Naive thymus-derived CD4-positive, alpha-beta T cell (primary cell): ENCODE results near the gene SMAGP. TPM values are rescaled to one million over a fixed set of nuclear protein-coding genes. Genes with fewer than 3 reads are reported as not detected.
A peak's percentile ranks its signal among the peaks of the same experiment; 100 is the strongest.
"Not testable (repeated sequence)": the region's sequence is repeated elsewhere in the genome, so short reads cannot be mapped to it uniquely, and the experiment has no call there.

Experiments
- ATAC-seq: fragments of 150-1000 bp; cut with Tn5 transposase; 2 replicates; pipeline ENCODE4 v1.10.0; 2021; ENCODE audit warnings: mild to moderate bottlenecking, moderate library complexity
- CTCF ChIA-PET: fragments of 350-600 bp; sonication (Branson Sonifier 250); formaldehyde crosslinking; loops from one replicate; lab custom pipeline; 2021; ENCODE audit warnings: antibody characterized with exemption; lab: Charles Lee
- POLR2A ChIA-PET: fragments of 350-600 bp; sonication (Branson Sonifier 250); formaldehyde crosslinking; loops from one replicate; lab custom pipeline; 2021; ENCODE audit warnings: antibody characterized with exemption, inconsistent platforms; lab: Charles Lee
- DNase-seq, 9 donors: peaks; one replicate each; pipeline versions ENCODE4 v3.0.0 to v3.0.0-alpha.2; 2020 to 2022; ENCODE audit warnings: mixed read lengths in 1 of 9
- H3K27ac ChIP-seq: one replicate; pipeline ENCODE4 v1.7.0; 2013; ENCODE audit warnings: mild to moderate bottlenecking, low read depth, low read length, moderate library complexity
- H3K27me3 ChIP-seq, 2 donors: one replicate each; pipeline ENCODE4 v1.7.0; 2013; ENCODE audit warnings: low read length in 2 of 2, mild to moderate bottlenecking in 2 of 2, moderate library complexity in 2 of 2; ENCODE audit not compliant: control insufficient read depth in 2 of 2, insufficient read depth in 2 of 2
- H3K36me3 ChIP-seq, 3 experiments: 1 replicate in 2 of 3; 2 replicates in 1 of 3; pipeline ENCODE4 v1.7.0; 2013; ENCODE audit warnings: low read length in 3 of 3, mild to moderate bottlenecking in 3 of 3, moderate library complexity in 1 of 3; ENCODE audit not compliant: insufficient read depth in 3 of 3, control insufficient read depth in 2 of 3
- H3K4me1 ChIP-seq, 2 donors: one replicate each; pipeline ENCODE4 v1.7.0; 2013; ENCODE audit warnings: low read length in 2 of 2, mild to moderate bottlenecking in 2 of 2, moderate library complexity in 1 of 2; ENCODE audit not compliant: control insufficient read depth in 2 of 2, insufficient read depth in 2 of 2
- H3K4me3 ChIP-seq: 2 replicates; pipeline ENCODE4 v1.7.0; 2013; ENCODE audit warnings: mild to moderate bottlenecking, low read length
- H3K9me3 ChIP-seq, 3 experiments: 1 replicate in 2 of 3; 2 replicates in 1 of 3; pipeline ENCODE4 v1.7.0; 2013; ENCODE audit warnings: low read length in 3 of 3; ENCODE audit not compliant: control insufficient read depth in 2 of 3
- H3K27ac Mint-ChIP-seq, 9 donors: one replicate each; pipeline ENCODE4 v1.8.0; 2020 to 2022; ENCODE audit warnings: mixed read lengths in 9 of 9, mild to moderate bottlenecking in 8 of 9, moderate library complexity in 5 of 9, inconsistent platforms in 2 of 9
- H3K27me3 Mint-ChIP-seq, 5 donors: one replicate each; pipeline ENCODE4 v1.8.0; 2021 to 2022; ENCODE audit warnings: mixed read lengths in 5 of 5, mild to moderate bottlenecking in 1 of 5
- H3K36me3 Mint-ChIP-seq, 5 donors: one replicate each; pipeline ENCODE4 v1.8.0; 2020 to 2022; ENCODE audit warnings: mixed read lengths in 5 of 5, mild to moderate bottlenecking in 3 of 5, inconsistent platforms in 1 of 5
- H3K4me1 Mint-ChIP-seq, 7 donors: one replicate each; pipeline ENCODE4 v1.8.0; 2020 to 2022; ENCODE audit warnings: mixed read lengths in 7 of 7, mild to moderate bottlenecking in 3 of 7, inconsistent platforms in 1 of 7
- H3K4me3 Mint-ChIP-seq, 10 donors: one replicate each; pipeline ENCODE4 v1.8.0; 2020 to 2022; ENCODE audit warnings: mild to moderate bottlenecking in 10 of 10, mixed read lengths in 10 of 10, moderate library complexity in 6 of 10, inconsistent platforms in 2 of 10
- H3K9me3 Mint-ChIP-seq, 11 donors: one replicate each; pipeline ENCODE4 v1.8.0; 2020 to 2022; ENCODE audit warnings: mixed read lengths in 11 of 11, mild to moderate bottlenecking in 4 of 11, inconsistent platforms in 1 of 11, moderate library complexity in 1 of 11
- intact Hi-C, 2 donors: fragments of 100-400 bp; cut with micrococcal nuclease; formaldehyde crosslinking; loops; one replicate each; pipeline ENCODE4 v1.15.1; 2023
- polyA plus RNA-seq, 2 donors: library from polyadenylated mRNA; unstranded; fragments of 300-500 nt; fragmentation: Illumina TruSeq; gene quantifications; one replicate each; pipeline ENCODE4 v1.2.3, GENCODE V29; 2021
- total RNA-seq, 6 experiments: library from RNA in 5 of 6; stranded (reverse) in 5 of 6; gene quantifications; 1 replicate in 5 of 6; 2 replicates in 1 of 6; pipeline ENCODE4 v1.2.3 and lab custom pipeline; 2021 to 2026

The SMAGP gene
- total and polyA plus RNA-seq, 7 experiments from 2014 or later = 1.5 to 16.2 (median 7.0) TPM

DNA sequence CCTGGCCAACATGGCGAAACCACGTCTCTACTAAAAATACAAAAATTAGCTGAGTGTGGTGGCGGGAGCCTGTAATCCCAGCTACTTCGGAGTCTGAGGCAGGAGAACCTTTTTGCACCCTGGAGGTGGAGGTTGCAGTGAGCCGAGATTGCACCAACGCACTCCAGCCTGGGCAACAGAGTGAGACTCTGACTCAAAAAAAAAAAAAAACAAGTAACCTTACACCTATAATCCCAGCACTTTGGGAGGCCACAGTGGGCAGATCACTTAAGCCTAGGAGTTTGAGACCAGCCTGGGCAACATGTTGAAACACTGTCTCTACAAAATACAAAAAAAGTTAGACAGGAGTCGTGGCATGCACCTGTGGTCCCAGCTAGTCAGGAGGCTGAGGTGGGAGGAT lies 2.6 kb upstream of the SMAGP start:
- POLR2A ChIA-PET, H3K9me3 ChIP-seq, intact Hi-C loops, DNase-seq, H3K36me3 Mint-ChIP-seq, H3K36me3 ChIP-seq, H3K4me3 ChIP-seq, H3K9me3 Mint-ChIP-seq, H3K27ac ChIP-seq, H3K27me3 ChIP-seq, ATAC-seq: not testable (repeated sequence)
- Mint-ChIP-seq H3K4me1 (peaks cover 17 to 23% (median 20%) of the 10 kb centered on the region in 7 donors), H3K27ac (peak overlapping the region in 1 of 9 donors; percentile 28), H3K27me3 (peaks cover 0 to 32% (median 0%) of the 10 kb centered on the region in 5 donors), H3K4me3 (peak overlapping the region in 1 of 10 donors; percentile 63)
- H3K4me1 ChIP-seq = peaks cover 4 to 16% of the 10 kb centered on the region in 2 donors
- CTCF ChIA-PET = interaction anchor here (0.6 kb wide), 1 partner anchor 9 kb away, joined by 3 read pairs; no protein-coding TSS in a partner anchor

DNA sequence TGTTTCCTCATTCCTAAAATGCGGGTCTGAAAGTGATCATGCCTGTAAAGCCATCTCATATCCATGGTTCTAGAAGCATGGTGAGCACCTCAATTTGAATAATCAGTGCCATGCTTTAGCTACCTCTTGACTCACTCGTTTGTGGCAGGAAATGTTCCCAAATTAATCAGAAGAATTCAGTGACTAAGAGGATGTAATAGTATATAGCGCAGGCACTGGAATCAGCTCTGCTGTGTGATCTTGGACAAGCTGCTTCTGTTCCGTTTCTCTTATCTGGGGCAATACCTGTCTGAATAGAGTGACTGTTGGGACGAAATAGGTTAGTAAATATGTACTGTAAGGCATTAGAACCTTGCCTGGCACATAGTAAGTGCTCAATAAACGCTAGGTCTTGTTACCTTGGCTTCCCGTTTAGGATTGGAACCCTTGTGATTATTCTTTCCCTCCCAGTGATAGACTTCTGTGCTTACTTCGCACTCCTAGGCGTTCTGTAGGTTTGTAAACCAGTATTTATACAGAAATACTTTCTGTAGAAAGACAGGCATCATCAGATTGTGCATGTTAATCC lies 820 bp upstream of the SMAGP start:
- peaks cover 0 to 2% (median 0%) of the 10 kb centered on the region in 5 donors for H3K36me3 Mint-ChIP-seq
- H3K27me3 Mint-ChIP-seq = peaks cover 0 to 34% (median 0%) of the 10 kb centered on the region in 5 donors
- peak overlapping the region; percentile 5 to 91 (median 80) for H3K27ac Mint-ChIP-seq
- intact Hi-C loops = no loop called here
- no peaks in the 10 kb centered on the region for H3K9me3 Mint-ChIP-seq
- POLR2A ChIA-PET = interaction anchor here (0.8 to 4.4 kb wide), 10 partner anchors 10 to 82 kb away, joined by 3 to 43 read pairs (median 3); partner anchors contain the start of genes BIN2, DAZAP2 and POU6F1
- no peak for ATAC-seq
- Histone ChIP-seq H3K27me3 (no peaks in the 10 kb centered on the region), H3K4me1 (peaks cover 4 to 16% of the 10 kb centered on the region in 2 donors), H3K36me3 (peaks cover 0 to 3% (median 0%) of the 10 kb centered on the region in 3 experiments), H3K9me3 (no peaks in the 10 kb centered on the region), H3K4me3 (peak overlapping the region; percentile 57), H3K27ac (peak overlapping the region; percentile 62)
- peaks cover 17 to 25% (median 20%) of the 10 kb centered on the region in 7 donors for H3K4me1 Mint-ChIP-seq
- peak in 1 of 9 donors; percentile 4 for DNase-seq
- CTCF ChIA-PET = interaction anchor here (0.7 to 2.7 kb wide), 8 partner anchors 37 to 1432 kb away, joined by 3 to 62 read pairs (median 4); no protein-coding TSS in a partner anchor
- peak overlapping the region; percentile 90 to 98 (median 94) for H3K4me3 Mint-ChIP-seq

- peaks cover 0 to 7% (median 5%) of the 10 kb centered on the region in 5 donors for H3K36me3 Mint-ChIP-seq
- H3K4me1 Mint-ChIP-seq = peaks cover 24 to 35% (median 29%) of the 10 kb centered on the region in 7 donors
- ATAC-seq = peak; percentile 75
- intact Hi-C loops = loop anchor here (1.0 to 10.0 kb wide), 8 partner anchors 31 to 263 kb away; partner anchors contain the start of genes BIN2 (in 1 of the 2), DAZAP2 (in 1 of the 2), LETMD1 (in 1 of the 2) and POU6F1 (in 1 of the 2)
- peaks cover 0 to 34% (median 0%) of the 10 kb centered on the region in 5 donors for H3K27me3 Mint-ChIP-seq
- H3K27ac ChIP-seq = peak overlapping the region; percentile 50
- peaks cover 0 to 3% (median 0%) of the 10 kb centered on the region in 3 experiments for H3K36me3 ChIP-seq
- H3K27me3 ChIP-seq = no peaks in the 10 kb centered on the region
- no peaks in the 10 kb centered on the region for H3K9me3 ChIP-seq
- peak; percentile 29 to 67 (median 53) for DNase-seq
- POLR2A ChIA-PET = interaction anchor here (0.6 to 4.4 kb wide), 6 partner anchors 24 to 72 kb away, joined by 3 to 43 read pairs (median 5); partner anchors contain the start of gene BIN2
- H3K4me1 ChIP-seq = peaks cover 9 to 25% of the 10 kb centered on the region in 2 donors
- peak overlapping the region; percentile 55 to 96 (median 90) for H3K27ac Mint-ChIP-seq
- H3K4me3 Mint-ChIP-seq = peak overlapping the region; percentile 82 to 98 (median 92)
- CTCF ChIA-PET = interaction anchor here (0.6 to 2.7 kb wide), 11 partner anchors 8 to 472 kb away, joined by 3 to 62 read pairs (median 4); partner anchors contain the start of gene BIN2
- peaks cover 0 to 4% (median 0%) of the 10 kb centered on the region in 11 donors for H3K9me3 Mint-ChIP-seq
- peak overlapping the region; percentile 50 for H3K4me3 ChIP-seq
Observed at GRCh38 chr12:51269174-51270066, 795 bp downstream of the SMAGP start.

DNA sequence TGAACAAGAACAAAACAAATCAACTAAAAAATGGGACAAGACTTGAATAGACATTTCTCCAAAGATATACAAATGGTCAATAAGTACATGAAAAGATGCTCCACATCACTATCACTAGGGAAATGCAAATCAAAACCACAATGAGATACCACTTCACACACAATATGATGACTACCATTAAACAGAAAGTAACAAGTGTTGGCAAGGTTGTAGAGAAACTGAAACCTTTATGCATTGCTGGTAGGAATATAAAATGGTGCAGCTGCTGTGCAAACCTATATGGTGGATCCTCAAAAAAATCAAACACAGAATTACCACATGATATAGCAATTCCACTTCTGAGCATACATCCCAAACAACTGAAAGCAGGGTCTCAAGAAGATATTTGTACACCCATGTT lies 5.2 kb downstream of the SMAGP start:
- no peaks in the 10 kb centered on the region for H3K27me3 ChIP-seq
- ATAC-seq = peak; percentile 50
- intact Hi-C loops = loop anchor here (5.0 to 10.0 kb wide), 2 partner anchors 50 to 57 kb away; partner anchors contain the start of genes BIN2 (in 1 of the 2) and POU6F1 (in 1 of the 2)
- DNase-seq = peak in 2 of 9 donors; percentile 7 to 20
- Mint-ChIP-seq H3K4me1 (peaks cover 15 to 35% (median 29%) of the 10 kb centered on the region in 7 donors), H3K27ac (peak overlapping the region in 2 of 9 donors; percentile 10 to 50), H3K36me3 (peaks cover 0 to 7% (median 6%) of the 10 kb centered on the region in 5 donors), H3K9me3 (peaks cover 0 to 4% (median 0%) of the 10 kb centered on the region in 11 donors), H3K4me3 (peak overlapping the region in 2 of 10 donors; percentile 7 to 36), H3K27me3 (peaks cover 0 to 16% (median 0%) of the 10 kb centered on the region in 5 donors)
- ChIA-PET POLR2A (no interaction called here), CTCF (interaction anchor here (0.6 kb wide), 1 partner anchor 277 kb away, joined by 3 read pairs; no protein-coding TSS in a partner anchor)
- H3K9me3 ChIP-seq = no peaks in the 10 kb centered on the region
- peaks cover 9 to 18% of the 10 kb centered on the region in 2 donors for H3K4me1 ChIP-seq
- H3K27ac ChIP-seq = no peak overlapping the region
- peaks cover 0 to under 1% (median 0%) of the 10 kb centered on the region in 3 experiments for H3K36me3 ChIP-seq
- H3K4me3 ChIP-seq = no peak overlapping the region

DNA sequence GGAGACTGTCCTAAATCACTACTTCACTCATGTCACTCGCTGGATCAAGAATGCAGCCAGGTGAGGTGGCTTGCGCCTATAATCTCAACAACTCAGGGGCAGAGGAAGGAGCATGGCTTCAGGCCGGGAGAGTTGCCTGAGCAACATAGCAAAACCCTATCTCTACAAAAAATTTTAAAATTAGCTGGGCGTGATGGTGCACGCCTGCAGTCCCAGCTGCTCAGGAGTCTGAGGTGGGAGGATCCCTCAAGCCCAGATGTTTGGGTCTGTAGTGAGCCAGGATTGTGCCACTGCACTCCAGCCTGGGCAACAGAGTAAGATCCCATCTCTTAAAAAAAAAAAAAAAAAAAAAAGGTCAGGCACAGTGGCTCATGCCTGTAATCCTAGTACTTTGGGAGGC lies 5.9 kb downstream of the SMAGP start:
- POLR2A ChIA-PET = interaction anchor here (1.5 kb wide), 1 partner anchor 28 kb away, joined by 3 read pairs; no protein-coding TSS in a partner anchor
- Mint-ChIP-seq H3K36me3 (peaks cover 0 to 7% (median 6%) of the 10 kb centered on the region in 5 donors), H3K4me1 (peaks cover 13 to 31% (median 26%) of the 10 kb centered on the region in 7 donors), H3K27ac (peak overlapping the region in 2 of 9 donors; percentile 14 to 56), H3K27me3 (peaks cover 0 to 14% (median 0%) of the 10 kb centered on the region in 5 donors), H3K4me3 (no peak overlapping the region), H3K9me3 (peaks cover 0 to 4% (median 0%) of the 10 kb centered on the region in 11 donors)
- no peak for DNase-seq
- Histone ChIP-seq H3K4me1 (peaks cover 9 to 15% of the 10 kb centered on the region in 2 donors), H3K9me3 (no peaks in the 10 kb centered on the region), H3K27me3 (no peaks in the 10 kb centered on the region), H3K27ac (no peak overlapping the region), H3K4me3 (no peak overlapping the region), H3K36me3 (no peaks in the 10 kb centered on the region)
- CTCF ChIA-PET = interaction anchor here (0.6 to 3.3 kb wide), 4 partner anchors 8 to 277 kb away, joined by 3 to 22 read pairs (median 4); no protein-coding TSS in a partner anchor
- intact Hi-C loops = loop anchor here in 1 of 2 donors (10.0 kb wide), 1 partner anchor 49 kb away; the partner anchor contains the start of gene POU6F1
- no peak for ATAC-seq
